Thyroid gland (tissue), 4 donors: Measurements from ENCODE around the gene LAMTOR4. TPM values are rescaled to one million over a fixed set of nuclear protein-coding genes. Genes with fewer than 3 reads are reported as not detected.

Experiments used
- DNase-seq, 2 donors: peaks; one replicate each; pipeline ENCODE4 v3.0.0-alpha.2; 2019
- H3K27ac ChIP-seq, 3 donors: fragments of 200-600 bp; sonication (generic); 1 replicate in 2 of 3; 2 replicates in 1 of 3; pipeline ENCODE4 v1.5.1; 2016 to 2019; ENCODE audit warnings: mild to moderate bottlenecking in 1 of 3, moderate library complexity in 1 of 3
- H3K27me3 ChIP-seq: fragments of 200-600 bp; sonication (generic); one replicate; pipeline ENCODE4 v1.5.1; 2019
- H3K36me3 ChIP-seq, 2 donors: fragments of 200-600 bp; sonication (generic); one replicate each; pipeline ENCODE4 v1.5.1; 2016 to 2019
- H3K4me1 ChIP-seq, 2 donors: fragments of 200-600 bp; sonication (generic); one replicate each; pipeline ENCODE4 v1.5.1; 2017 to 2019
- H3K4me3 ChIP-seq, 3 donors: fragments of 200-600 bp; sonication (generic); replicated peaks in 1 of 3; 1 replicate in 2 of 3; 2 replicates in 1 of 3; pipeline ENCODE4 v1.5.1; 2016; ENCODE audit warnings: mild to moderate bottlenecking in 1 of 3
- H3K9me3 ChIP-seq: fragments of 200-600 bp; sonication (generic); one replicate; pipeline ENCODE4 v1.5.1; 2017
- CTCF ChIP-seq, 6 experiments: fragments of 200-600 bp in 3 of 6; fragments of 450-650 bp in 3 of 6; sonication (generic) in 3 of 6; IDR thresholded peaks; one replicate each; pipeline ENCODE4 v1.5.1; 2016 to 2019; ENCODE audit warnings: antibody characterized with exemption in 6 of 6, mild to moderate bottlenecking in 2 of 6, inconsistent platforms in 1 of 6, moderate library complexity in 1 of 6
- POLR2A ChIP-seq, 2 donors: fragments of 450-650 bp; IDR thresholded peaks; one replicate each; pipeline ENCODE4 v1.6.1; 2017; ENCODE audit warnings: antibody characterized with exemption in 2 of 2, mild to moderate bottlenecking in 2 of 2, moderate library complexity in 1 of 2
- WGBS, 2 donors: methylation state at CpG; one replicate each; pipeline ENCODE4 v1.1.5; 2017; 5-methylcytosine and 5-hydroxymethylcytosine counted together
- intact Hi-C: fragments of 100-400 bp; cut with DNase I; formaldehyde crosslinking; loops from one replicate; pipeline ENCODE4 v1.15.1; 2023
- total RNA-seq, 4 donors: library from RNA; depleted of rRNA; stranded (reverse); fragments of >200 nt; gene quantifications; one replicate each; pipeline ENCODE4 v1.2.3, GENCODE V29; 2016

The LAMTOR4 gene
- total RNA-seq, 4 donors from 2014 or later, result 69.7 to 264 (median 204) TPM

GRCh38 chr7:100109521-100110163 lies 39.1 kb upstream of the LAMTOR4 start:
- Histone ChIP-seq H3K9me3 (no peaks in the 10 kb centered on the region), H3K27ac (no peak overlapping the region), H3K27me3 (no peaks in the 10 kb centered on the region), H3K36me3 (peaks cover 27 to 45% of the 10 kb centered on the region in 2 donors), H3K4me1 (no peaks in the 10 kb centered on the region), H3K4me3 (no peak overlapping the region)
- 89 to 90% methylated on average over 12 of the region's 12 CpGs for WGBS, 2 donors
- TF ChIP-seq CTCF (IDR thresholded peaks at IDR 0.05), result no peak
- no peak for TF ChIP-seq POLR2A (IDR thresholded peaks at IDR 0.05)
- no peak for DNase-seq
- intact Hi-C loops, result no loop called here

GRCh38 chr7:100111156-100111555 lies 37.6 kb upstream of the LAMTOR4 start:
- no peak overlapping the region for H3K27ac ChIP-seq
- intact Hi-C loops, result no loop called here
- no peaks in the 10 kb centered on the region for H3K4me1 ChIP-seq
- H3K9me3 ChIP-seq, result no peaks in the 10 kb centered on the region
- H3K36me3 ChIP-seq, result peaks cover 27 to 39% of the 10 kb centered on the region in 2 donors
- WGBS, 2 donors, result 90 to 97% methylated on average over 7 of the region's 7 CpGs
- TF ChIP-seq POLR2A (IDR thresholded peaks at IDR 0.05) (no peak), CTCF (IDR thresholded peaks at IDR 0.05) (no peak)
- DNase-seq, result no peak
- no peak overlapping the region for H3K4me3 ChIP-seq
- H3K27me3 ChIP-seq, result no peaks in the 10 kb centered on the region

- intact Hi-C loops, result no loop called here
- no peak for DNase-seq
- H3K4me1 ChIP-seq, result no peaks in the 10 kb centered on the region
- no peak overlapping the region for H3K27ac ChIP-seq
- H3K4me3 ChIP-seq, result no peak overlapping the region
- no peaks in the 10 kb centered on the region for H3K9me3 ChIP-seq
- peaks cover 27 to 34% of the 10 kb centered on the region in 2 donors for H3K36me3 ChIP-seq
- TF ChIP-seq CTCF (IDR thresholded peaks at IDR 0.05) (no peak), POLR2A (IDR thresholded peaks at IDR 0.05) (no peak)
- WGBS, 2 donors, result 96% methylated on average over 5 to 10 of the region's 13 CpGs
- H3K27me3 ChIP-seq, result no peaks in the 10 kb centered on the region
These were observed 36.8 kb upstream of the LAMTOR4 start for GRCh38 chr7:100111914-100112313.

- Histone ChIP-seq H3K36me3 (peaks cover 16 to 25% of the 10 kb centered on the region in 2 donors), H3K27ac (no peak overlapping the region), H3K9me3 (no peaks in the 10 kb centered on the region), H3K4me1 (peaks cover under 1 to 5% of the 10 kb centered on the region in 2 donors), H3K27me3 (no peaks in the 10 kb centered on the region), H3K4me3 (no peak overlapping the region)
- intact Hi-C loops, result no loop called here
- 92 to 95% methylated on average over 7 of the region's 7 CpGs for WGBS, 2 donors
- TF ChIP-seq CTCF (IDR thresholded peaks at IDR 0.05) (no peak), POLR2A (IDR thresholded peaks at IDR 0.05) (no peak)
- DNase-seq, result no peak
These were observed 33.7 kb upstream of the LAMTOR4 start for GRCh38 chr7:100115026-100115425.

- TF ChIP-seq CTCF (IDR thresholded peaks at IDR 0.05), result no peak
- no peak for TF ChIP-seq POLR2A (IDR thresholded peaks at IDR 0.05)
- peak overlapping the region; percentile 30 to 85 (median 77) for H3K4me3 ChIP-seq
- no peaks in the 10 kb centered on the region for H3K36me3 ChIP-seq
- H3K4me1 ChIP-seq, result peaks cover 7 to 12% of the 10 kb centered on the region in 2 donors
- no peak for DNase-seq
- H3K27me3 ChIP-seq, result no peaks in the 10 kb centered on the region
- H3K9me3 ChIP-seq, result no peaks in the 10 kb centered on the region
- intact Hi-C loops, result no loop called here
- H3K27ac ChIP-seq, result peak overlapping the region in 2 of 3 donors; percentile 81 to 96
- WGBS, 2 donors, result 26% methylated on average over 15 to 18 of the region's 18 CpGs
These were observed 30.2 kb upstream of the LAMTOR4 start for GRCh38 chr7:100118388-100119071.
